IPS DF 19.7 (cell line): ENCODE results near the gene CARMIL3.

Experiments
- DNase-seq: peaks from one replicate; pipeline ENCODE4 v3.0.0-alpha.2; 2013; ENCODE audit warnings: low read depth, low spot score

CARMIL3 gene

GRCh38 chr14:24078146-24078545 lies 26.3 kb downstream of the CARMIL3 start:
- DNase-seq, result no peak

GRCh38 chr14:24079491-24080141 lies 27.8 kb downstream of the CARMIL3 start:
- peak; percentile 64 for DNase-seq

GRCh38 chr14:24080142-24080530 lies 28.3 kb downstream of the CARMIL3 start:
- no peak for DNase-seq

- DNase-seq, result no peak
Measured at GRCh38 chr14:24080888-24081738, 29.3 kb downstream of the CARMIL3 start.

GRCh38 chr14:24081739-24082211 lies 30.0 kb downstream of the CARMIL3 start:
- DNase-seq, result no peak

GRCh38 chr14:24082411-24083080 lies 30.7 kb downstream of the CARMIL3 start:
- no peak for DNase-seq

GRCh38 chr14:24083462-24083861 lies 31.7 kb downstream of the CARMIL3 start:
- DNase-seq, result no peak

GRCh38 chr14:24084440-24084839 lies 32.6 kb downstream of the CARMIL3 start:
- DNase-seq, result no peak

- no peak for DNase-seq
Measured at GRCh38 chr14:24085215-24085614, 33.4 kb downstream of the CARMIL3 start.

GRCh38 chr14:24086193-24086955 lies 34.6 kb downstream of the CARMIL3 start:
- DNase-seq, result no peak

- no peak for DNase-seq
Measured at GRCh38 chr14:24087004-24087403, 35.2 kb downstream of the CARMIL3 start.

- DNase-seq, result no peak
Measured at GRCh38 chr14:24088095-24088494, 36.3 kb downstream of the CARMIL3 start.

- no peak for DNase-seq
Measured at GRCh38 chr14:24089890-24090289, 38.1 kb downstream of the CARMIL3 start.

- no peak for DNase-seq
Measured at GRCh38 chr14:24092110-24092504, 40.3 kb downstream of the CARMIL3 start.

GRCh38 chr14:24092505-24093206 lies 40.8 kb downstream of the CARMIL3 start:
- no peak for DNase-seq

- no peak for DNase-seq
Measured at GRCh38 chr14:24093207-24093900, 41.5 kb downstream of the CARMIL3 start.

GRCh38 chr14:24093901-24094840 lies 42.4 kb downstream of the CARMIL3 start, which contains the start of gene PCK2:
TSS of gene PCK2 (plus strand) at chr14:24094311. CDS start at chr14:24094406, 95 bp downstream.
- peak; percentile 78 for DNase-seq

GRCh38 chr14:24094841-24095270 lies 43.0 kb downstream of the CARMIL3 start:
- DNase-seq, result no peak
